Kidney (tissue), 14 donors: ENCODE data around the gene SP6. TPM values are rescaled to one million over a fixed set of nuclear protein-coding genes. Genes with fewer than 3 reads are reported as not detected.
A peak's percentile ranks its signal among the peaks of the same experiment; 100 is the strongest.

Experiments
- DNase-seq, 5 donors: peaks; one replicate each; pipeline ENCODE4 v3.0.0-alpha.2; 2013 to 2020
- FAIRE-seq: peaks from 2 replicates; lab custom pipeline; 2012; peaks lifted over from hg19 to GRCh38; lab: Jason Lieb, UNC
- H3K27ac ChIP-seq, 2 donors: one replicate each; pipeline ENCODE4 v1.7.0; 2013; ENCODE audit warnings: low read depth in 2 of 2, low read length in 2 of 2, inconsistent platforms in 1 of 2
- H3K27me3 ChIP-seq: one replicate; pipeline ENCODE4 v1.7.1; 2013; ENCODE audit warnings: low read length, inconsistent platforms; ENCODE audit not compliant: control insufficient read depth, insufficient read depth
- H3K36me3 ChIP-seq, 3 donors: one replicate each; pipeline versions ENCODE4 v1.7.0 to v1.7.1; 2013; ENCODE audit warnings: low read length in 3 of 3, control low read depth in 1 of 3, inconsistent platforms in 1 of 3; ENCODE audit not compliant: insufficient read depth in 3 of 3, control insufficient read depth in 2 of 3
- H3K4me1 ChIP-seq, 3 donors: one replicate each; pipeline versions ENCODE4 v1.7.0 to v1.7.1; 2013; ENCODE audit warnings: low read length in 3 of 3, inconsistent platforms in 1 of 3, low read depth in 1 of 3; ENCODE audit not compliant: control insufficient read depth in 2 of 3, insufficient read depth in 2 of 3
- H3K4me3 ChIP-seq, 3 donors: one replicate each; pipeline versions ENCODE4 v1.7.0 to v1.8.1; 2013; ENCODE audit warnings: low read length in 3 of 3, control low read depth in 1 of 3, inconsistent platforms in 1 of 3
- H3K9ac ChIP-seq, 3 donors: one replicate each; pipeline versions ENCODE4 v1.7.0 to v1.7.1; 2013; ENCODE audit warnings: low read length in 3 of 3, control low read depth in 1 of 3, inconsistent platforms in 1 of 3
- H3K9me3 ChIP-seq, 3 donors: one replicate each; pipeline versions ENCODE4 v1.7.0 to v1.7.1; 2013; ENCODE audit warnings: low read length in 3 of 3, control low read depth in 1 of 3, inconsistent platforms in 1 of 3; ENCODE audit not compliant: control insufficient read depth in 2 of 3, insufficient read depth in 1 of 3
- intact Hi-C: fragments of 100-400 bp; cut with DNase I; formaldehyde crosslinking; loops from one replicate; pipeline ENCODE4 v1.11.1; 2022
- polyA plus RNA-seq: library from polyadenylated mRNA; stranded (reverse); fragments of 350-450 nt; fragmentation: Illumina TruSeq; extraction: RNeasy Lipid Tissue Mini Kit (QIAGEN cat#74804); gene quantifications from one replicate; pipeline ENCODE4 v1.2.3, GENCODE V29; 2014; ENCODE audit warnings: low read depth, low replicate concordance; ENCODE audit not compliant: insufficient read depth
- total RNA-seq: library from RNA; stranded (reverse); fragmentation: NEBNext Ultra II Directional; extraction: Animal tissue kit (Norgen Biotek cat#: 25700); gene quantifications from one replicate; pipeline ENCODE4 v1.2.1, GENCODE V29; 2021
- TF ChIP-seq, protein P1 (sequence below): IDR thresholded peaks from 3 replicates; pipeline ENCODE4 v1.5.1; 2012; ENCODE audit warnings: mild to moderate bottlenecking, moderate library complexity, borderline replicate concordance; ENCODE audit not compliant: insufficient read depth; ENCODE audit errors: extremely low read depth
- donor health status: control.
- donor health status: control.
- donor health status: control.
- donor health status: control.
- donor health status: control.
- donor health status: DM: yes; HTN: yes; CAD: no.
- donor health status: Normal renal cell carcinoma (clear cell type).

The SP6 gene
- total and polyA plus RNA-seq, 2 donors from 2014 or later: 0.86 to 2.0 TPM

DNA sequence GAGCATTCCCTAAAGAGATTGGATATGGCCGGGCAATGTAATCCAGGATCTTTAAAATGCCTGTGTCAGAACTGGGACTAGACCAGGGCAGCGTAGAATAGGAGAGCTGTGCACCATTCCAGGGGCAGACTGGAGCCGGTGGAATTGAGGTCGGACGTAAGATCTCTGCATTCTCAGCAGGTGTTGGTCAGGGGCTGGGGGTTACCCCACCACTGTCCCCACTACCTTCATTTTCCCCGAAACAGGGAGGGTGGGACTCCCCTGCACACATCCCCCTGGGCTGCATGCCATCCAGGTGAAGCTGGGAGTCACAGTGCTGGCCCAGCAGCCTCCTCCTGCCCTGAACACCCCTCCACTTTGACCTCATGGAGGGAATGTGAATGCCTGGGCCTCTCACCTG lies 47.2 kb downstream of the SP6 start:
- Histone ChIP-seq H3K27me3 (no peaks in the 10 kb centered on the region), H3K4me3 (no peak overlapping the region), H3K36me3 (no peaks in the 10 kb centered on the region), H3K9ac (no peak overlapping the region), H3K9me3 (no peaks in the 10 kb centered on the region), H3K4me1 (no peaks in the 10 kb centered on the region), H3K27ac (no peak overlapping the region)
- intact Hi-C loops: no loop called here
- no peak for DNase-seq
- FAIRE-seq: no peak
- TF ChIP-seq, protein P1, sequence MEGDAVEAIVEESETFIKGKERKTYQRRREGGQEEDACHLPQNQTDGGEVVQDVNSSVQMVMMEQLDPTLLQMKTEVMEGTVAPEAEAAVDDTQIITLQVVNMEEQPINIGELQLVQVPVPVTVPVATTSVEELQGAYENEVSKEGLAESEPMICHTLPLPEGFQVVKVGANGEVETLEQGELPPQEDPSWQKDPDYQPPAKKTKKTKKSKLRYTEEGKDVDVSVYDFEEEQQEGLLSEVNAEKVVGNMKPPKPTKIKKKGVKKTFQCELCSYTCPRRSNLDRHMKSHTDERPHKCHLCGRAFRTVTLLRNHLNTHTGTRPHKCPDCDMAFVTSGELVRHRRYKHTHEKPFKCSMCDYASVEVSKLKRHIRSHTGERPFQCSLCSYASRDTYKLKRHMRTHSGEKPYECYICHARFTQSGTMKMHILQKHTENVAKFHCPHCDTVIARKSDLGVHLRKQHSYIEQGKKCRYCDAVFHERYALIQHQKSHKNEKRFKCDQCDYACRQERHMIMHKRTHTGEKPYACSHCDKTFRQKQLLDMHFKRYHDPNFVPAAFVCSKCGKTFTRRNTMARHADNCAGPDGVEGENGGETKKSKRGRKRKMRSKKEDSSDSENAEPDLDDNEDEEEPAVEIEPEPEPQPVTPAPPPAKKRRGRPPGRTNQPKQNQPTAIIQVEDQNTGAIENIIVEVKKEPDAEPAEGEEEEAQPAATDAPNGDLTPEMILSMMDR: no peak

DNA sequence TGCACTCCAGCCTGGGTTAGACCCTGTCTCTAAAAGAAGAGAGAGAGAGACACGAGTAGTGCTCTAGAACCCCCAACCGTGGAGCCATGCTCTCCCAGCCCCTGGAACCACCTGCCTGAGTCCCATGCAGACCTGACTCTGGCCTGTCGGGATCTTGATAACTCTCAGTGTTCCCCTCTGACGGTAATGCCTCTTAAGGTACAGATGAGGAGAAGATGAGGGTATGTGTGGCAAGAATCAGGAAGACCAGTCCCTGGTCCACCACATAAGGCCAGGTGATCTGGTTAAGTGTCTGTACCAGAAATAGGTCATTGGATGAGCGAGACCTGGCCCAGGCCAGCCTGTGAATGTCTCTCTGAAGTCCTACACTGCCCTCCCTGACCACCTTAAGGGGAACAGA lies 47.8 kb downstream of the SP6 start:
- DNase-seq: no peak
- H3K9ac ChIP-seq: no peak overlapping the region
- no peaks in the 10 kb centered on the region for H3K4me1 ChIP-seq
- H3K27me3 ChIP-seq: no peaks in the 10 kb centered on the region
- H3K36me3 ChIP-seq: no peaks in the 10 kb centered on the region
- H3K9me3 ChIP-seq: no peaks in the 10 kb centered on the region
- TF ChIP-seq, protein P1: no peak
- intact Hi-C loops: no loop called here
- H3K27ac ChIP-seq: no peak overlapping the region
- FAIRE-seq: no peak
- H3K4me3 ChIP-seq: no peak overlapping the region

DNA sequence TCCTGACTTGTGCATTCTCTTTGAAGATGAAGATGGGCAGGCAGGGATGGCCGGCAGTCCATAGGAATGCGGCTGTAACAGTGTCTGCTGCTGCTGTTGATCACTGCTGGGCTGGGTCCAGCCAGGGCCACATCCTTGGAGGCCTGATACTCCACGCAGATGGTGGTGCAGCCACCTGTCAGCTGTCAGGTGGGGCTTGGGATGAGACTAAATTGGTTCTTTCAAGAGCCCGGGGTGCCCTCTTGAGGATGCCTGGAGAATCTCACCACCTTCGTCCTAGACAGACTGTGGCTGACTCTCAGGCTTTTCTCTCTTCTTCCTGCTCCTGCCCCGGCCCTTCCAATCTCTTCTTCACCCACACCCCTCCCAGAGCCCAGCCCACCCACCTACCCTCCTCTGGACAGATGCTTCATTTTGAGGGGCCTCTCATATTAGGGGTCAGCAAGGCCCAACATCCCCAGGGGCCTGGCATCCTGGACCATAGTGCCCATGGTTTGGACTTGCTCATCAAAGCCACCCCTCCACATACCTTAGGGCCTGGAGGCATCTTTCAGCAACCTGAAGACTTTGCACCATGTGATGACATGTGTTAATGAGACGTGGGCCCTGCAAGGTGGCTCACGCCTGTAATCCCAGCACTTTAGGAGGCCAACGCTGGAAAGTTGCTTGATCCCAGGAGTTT lies 48.5 kb downstream of the SP6 start:
- Histone ChIP-seq H3K36me3 (no peaks in the 10 kb centered on the region), H3K9me3 (no peaks in the 10 kb centered on the region), H3K27me3 (no peaks in the 10 kb centered on the region), H3K4me1 (no peaks in the 10 kb centered on the region), H3K4me3 (no peak overlapping the region), H3K27ac (no peak overlapping the region), H3K9ac (no peak overlapping the region)
- FAIRE-seq (no peak), DNase-seq (peak in 3 of 5 donors; percentile 24 to 59 (median 42))
- TF ChIP-seq, protein P1: peak; percentile 32
- intact Hi-C loops: no loop called here
